HG03196 (cell line): ENCODE results near the gene CHCHD3.
"Not testable (repeated sequence)": the region's sequence is repeated elsewhere in the genome, so short reads cannot be mapped to it uniquely, and the experiment has no call there.

Experiments used
- ATAC-seq: cut with Tn5 transposase; IDR thresholded peaks from one replicate; pipeline ENCODE4 v1.9.1; 2021; ENCODE audit not compliant: unreplicated experiment

Gene CHCHD3

DNA sequence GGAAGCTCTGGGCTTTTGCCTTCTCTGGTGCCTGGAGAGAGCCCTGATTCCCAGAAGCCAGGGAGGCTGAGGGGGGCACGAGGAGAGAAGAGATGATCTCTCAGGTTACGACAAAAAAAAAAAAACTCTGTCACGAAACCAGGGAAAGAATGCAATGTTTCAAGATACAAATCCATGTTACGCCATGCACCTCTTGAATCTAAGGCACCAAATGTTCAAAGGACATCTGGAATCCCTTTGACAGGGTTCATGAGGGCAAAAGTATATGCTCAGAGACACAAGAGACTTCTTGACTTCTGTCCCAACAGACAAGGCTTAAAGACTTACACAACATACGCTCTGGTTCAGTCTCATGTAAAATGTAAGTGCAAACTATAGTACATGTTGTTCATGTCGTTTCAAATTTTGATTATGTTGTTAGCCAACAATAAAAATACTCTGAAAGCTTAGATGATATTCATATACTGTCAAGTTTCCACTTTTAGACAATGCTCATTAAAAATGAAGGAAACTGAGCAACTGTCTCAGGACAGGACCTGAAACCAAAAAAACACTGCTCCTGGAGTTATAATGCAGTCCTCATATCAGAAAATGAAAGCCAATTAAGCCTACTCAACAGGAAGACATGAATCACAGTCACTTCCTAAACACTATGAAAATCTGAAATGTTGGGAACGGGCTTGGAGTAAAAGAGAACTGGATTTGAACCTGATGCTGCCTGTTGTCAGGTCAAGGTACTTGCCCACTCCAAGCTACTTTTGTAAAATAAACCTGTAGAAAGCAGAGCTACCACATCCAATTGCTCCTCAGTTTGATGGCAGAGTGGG, 72.3 kb downstream of the CHCHD3 start:
- no peak for ATAC-seq

DNA sequence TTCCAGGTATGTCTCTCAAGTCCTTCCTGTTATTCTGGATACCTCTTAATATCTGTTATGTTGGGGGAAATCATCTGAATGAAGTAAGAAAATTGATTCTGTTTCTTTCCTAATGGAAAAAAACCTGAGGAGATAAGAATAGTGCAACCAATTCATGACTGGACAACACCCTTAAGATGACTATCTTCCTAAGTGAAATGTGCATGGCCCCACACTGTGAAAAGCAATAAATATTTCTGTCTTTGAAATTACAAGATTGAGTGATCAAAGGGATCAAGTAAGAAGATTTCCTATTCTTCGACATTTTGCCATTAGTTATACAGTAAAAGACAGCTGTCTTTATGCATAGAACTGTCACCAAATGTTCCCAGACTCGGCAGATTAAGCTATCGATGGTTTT, 73.9 kb downstream of the CHCHD3 start:
- ATAC-seq: no peak

DNA sequence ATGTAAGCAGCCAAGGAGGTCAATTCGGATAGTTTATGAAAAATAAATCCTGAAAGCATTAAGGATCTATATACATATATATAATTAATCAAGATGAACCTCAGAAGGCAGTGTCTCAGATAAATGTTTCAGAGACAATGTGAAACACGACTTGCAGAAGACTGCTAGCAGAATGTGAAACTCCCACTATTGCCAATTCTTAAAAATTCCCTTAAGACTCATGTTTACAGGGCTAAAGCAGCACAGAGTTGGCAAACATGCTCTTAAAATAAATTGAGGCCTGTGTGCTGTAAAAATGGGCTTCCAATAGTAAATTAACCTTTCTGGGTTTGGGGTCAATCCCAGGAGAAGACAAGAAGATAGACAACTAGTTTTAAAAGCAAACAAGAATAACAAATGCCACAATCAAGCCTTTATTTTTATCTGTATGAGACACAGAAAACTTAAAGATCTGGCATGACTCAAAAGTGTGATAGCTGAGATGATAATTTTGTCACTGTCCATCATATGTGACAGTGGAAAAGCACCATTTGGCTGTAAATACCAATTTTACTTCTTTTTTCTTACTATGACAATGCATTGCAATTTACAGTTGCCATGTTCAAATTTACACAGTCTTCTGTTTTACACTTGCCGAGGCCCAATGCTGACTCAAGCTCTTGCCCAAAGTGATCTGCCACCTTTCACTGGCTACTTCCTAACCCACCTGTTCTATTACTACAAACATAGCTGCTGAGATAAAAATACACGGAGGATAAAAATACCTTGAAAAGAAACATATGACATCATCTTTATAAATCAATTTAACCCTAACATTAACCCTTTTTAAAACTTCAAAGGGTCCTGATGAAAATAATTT, 78.6 kb downstream of the CHCHD3 start:
- ATAC-seq: no peak

DNA sequence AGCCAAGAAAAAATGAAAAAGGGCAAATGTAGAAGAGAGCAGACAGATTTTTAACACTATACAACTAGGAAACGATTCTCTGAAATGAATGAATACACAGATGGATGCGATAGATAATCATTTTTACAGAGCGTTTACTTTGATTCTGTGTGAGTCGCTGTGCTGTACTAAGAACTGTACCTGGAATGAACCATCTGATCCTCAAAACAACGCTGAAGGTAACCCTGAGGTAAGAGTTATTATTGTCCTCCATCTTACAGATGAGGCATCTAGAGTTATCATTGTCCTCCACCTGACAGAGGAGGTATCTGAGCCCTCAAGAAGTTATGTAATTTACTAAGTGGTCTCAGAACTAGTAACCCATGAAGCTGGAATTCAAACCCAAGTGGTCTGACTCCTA, 80.2 kb downstream of the CHCHD3 start:
- ATAC-seq: no peak

- no peak for ATAC-seq
Observed at GRCh38 chr7:132999845-133000244, 82.0 kb downstream of the CHCHD3 start.

DNA sequence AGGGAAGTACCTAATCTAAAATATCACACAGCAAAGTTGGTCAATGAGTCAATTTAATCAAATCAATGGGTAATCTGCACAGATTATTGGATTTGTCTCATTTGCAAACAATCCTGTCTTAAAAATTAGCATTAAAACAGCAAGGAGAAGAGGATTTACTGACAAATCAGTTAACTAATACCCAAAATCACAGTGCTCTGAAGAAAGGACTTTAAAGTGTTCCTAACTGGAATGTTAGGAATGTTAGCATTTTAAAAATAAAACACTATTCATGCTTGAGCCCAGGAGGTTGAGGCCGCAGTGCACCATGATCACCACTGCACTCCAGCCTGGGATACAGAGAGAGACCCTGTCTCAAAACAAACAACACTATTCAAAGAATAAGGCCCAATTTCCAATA, 83.1 kb downstream of the CHCHD3 start:
- no peak for ATAC-seq

DNA sequence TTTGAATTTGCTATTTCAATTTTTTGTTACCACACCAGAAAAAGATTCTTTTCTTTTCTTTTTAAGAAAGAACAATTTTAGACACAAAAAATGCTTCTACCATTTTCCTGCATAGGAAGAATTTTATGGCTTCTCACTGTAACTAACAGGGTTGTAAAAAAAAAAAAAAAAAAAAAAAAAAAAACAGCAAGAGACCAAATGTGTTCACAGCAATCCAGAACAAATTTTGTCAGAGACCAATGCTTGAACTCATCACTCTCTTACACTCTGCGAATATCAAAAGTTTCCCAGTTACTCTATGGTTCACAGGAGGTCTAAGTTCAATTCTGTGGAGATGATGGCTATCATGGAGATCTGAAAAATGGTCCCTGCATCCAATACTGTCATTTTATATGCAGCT, 84.4 kb downstream of the CHCHD3 start:
- ATAC-seq: no peak

GRCh38 chr7:132996581-132997242, 85.2 kb downstream of the CHCHD3 start:
- no peak for ATAC-seq

- no peak for ATAC-seq
Observed at GRCh38 chr7:132993377-132994013, 88.4 kb downstream of the CHCHD3 start.

DNA sequence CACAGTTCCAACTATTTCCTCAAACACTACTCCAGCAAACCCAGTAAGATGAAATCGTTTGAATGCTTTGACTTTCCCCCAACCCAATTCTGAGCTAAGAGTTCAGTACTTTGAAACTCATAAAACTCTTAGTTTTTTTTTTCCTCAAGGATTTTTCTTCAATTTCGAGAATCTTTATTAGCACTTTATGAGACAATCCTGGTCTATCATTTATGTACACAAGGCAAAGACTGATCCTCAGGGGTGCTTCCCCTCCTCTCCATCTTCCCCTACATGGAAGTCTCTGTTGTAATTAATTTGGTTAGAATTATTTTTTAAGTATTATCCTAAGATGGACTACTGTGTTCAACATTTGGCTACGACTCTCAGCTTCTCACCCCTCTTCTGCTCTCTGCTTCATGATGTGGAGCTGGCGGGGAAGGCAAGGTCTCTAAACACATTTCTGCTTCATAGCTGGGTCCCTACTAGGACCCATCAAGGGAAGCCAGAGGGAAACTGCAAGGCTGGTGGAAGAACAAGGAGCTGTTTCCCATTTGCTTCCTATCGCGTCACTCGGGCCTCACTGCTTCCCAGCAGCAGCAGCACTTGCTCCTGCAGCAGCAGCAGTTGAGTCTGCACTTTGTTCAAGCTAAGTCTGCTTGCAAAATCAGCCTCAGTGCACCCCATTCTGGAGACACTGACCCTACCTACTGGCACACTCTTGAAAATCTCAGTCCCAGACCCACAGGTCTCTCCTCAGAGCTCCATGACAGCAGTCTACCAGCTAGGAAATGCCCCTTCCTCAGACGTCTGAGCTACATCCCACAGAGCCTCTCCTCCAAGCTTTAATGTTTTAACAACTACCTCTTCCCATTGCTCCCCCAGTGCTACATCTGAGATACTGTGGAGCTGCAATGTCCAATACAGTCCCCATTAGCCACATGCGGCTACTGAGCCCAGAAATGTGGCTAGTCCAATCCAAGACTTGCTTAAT, 90.0 kb downstream of the CHCHD3 start:
- ATAC-seq: no peak

DNA sequence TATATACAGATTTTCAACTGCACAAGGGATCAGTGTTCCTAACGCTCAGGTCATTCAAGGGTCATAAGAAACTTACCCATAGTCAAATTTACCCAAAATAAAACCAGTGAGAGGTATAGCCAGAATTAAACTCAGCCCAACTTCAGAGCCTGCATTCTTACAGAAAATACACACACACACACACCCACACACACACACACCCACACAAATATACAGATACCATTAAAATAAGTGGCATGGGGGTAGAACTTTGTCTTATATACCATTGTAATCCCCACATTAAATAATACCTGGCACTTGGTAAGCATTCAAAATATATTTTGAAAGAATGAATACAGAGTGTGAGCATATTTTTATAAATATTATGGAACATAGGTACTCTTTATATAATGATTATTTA, 93.8 kb downstream of the CHCHD3 start:
- no peak for ATAC-seq

DNA sequence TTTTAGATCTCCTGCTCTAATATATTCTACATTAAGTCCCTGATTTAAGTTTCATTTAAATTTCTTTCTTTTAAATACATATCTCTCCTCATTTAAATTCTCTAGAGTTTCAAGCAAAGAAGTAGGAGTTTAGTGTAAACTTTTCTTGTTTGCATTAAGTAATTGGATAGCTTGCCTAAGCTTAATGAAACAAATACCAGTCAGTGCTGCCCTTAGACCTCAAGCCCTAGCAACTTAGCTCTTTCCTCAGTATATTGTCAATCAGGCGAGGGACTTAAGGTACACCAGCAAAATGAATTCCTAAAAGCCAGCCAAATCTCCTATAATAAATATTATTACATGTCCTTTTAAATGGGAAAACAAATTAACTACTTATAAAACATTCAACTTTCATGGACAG, 101.5 kb downstream of the CHCHD3 start:
- ATAC-seq: no peak

DNA sequence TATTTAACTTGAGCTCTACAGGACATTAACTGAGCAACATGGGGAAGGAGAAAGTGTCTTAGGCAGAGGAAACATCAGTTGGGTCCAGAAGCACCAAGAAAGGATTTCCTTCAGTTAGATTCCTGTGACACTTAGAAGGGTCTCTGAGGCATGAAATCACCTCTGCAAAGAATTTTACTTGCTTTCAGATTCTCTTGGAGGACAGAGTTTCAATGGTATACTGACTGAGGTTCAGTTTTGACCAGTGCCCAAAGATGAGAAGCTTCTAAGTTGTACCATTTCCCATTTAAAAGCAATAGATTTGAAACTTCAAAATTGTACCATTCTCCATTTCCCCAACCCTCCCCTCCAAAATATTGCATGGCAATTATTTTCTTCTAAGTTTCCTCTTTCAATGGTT, 102.4 kb downstream of the CHCHD3 start:
- no peak for ATAC-seq

DNA sequence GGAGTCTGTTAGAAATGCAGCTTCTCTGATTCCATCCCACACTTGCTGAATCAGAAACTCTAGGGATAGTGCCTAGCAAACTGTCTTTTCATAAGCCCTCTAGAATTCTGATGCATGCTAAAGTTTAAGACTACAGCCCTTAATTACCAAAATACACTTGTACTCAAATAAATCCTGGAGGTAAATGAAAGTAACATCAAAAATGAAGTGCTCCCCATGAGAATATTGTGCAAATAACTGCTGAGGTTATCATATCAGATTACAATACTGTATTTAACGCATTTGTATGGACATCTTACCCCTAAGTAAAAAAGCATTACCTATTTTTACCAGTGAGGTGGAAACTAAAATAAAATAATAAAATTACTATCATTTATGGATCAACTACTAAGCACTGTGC, 104.7 kb downstream of the CHCHD3 start:
- ATAC-seq: no peak

- no peak for ATAC-seq
Observed at GRCh38 chr7:132972745-132973144, 109.1 kb downstream of the CHCHD3 start.

DNA sequence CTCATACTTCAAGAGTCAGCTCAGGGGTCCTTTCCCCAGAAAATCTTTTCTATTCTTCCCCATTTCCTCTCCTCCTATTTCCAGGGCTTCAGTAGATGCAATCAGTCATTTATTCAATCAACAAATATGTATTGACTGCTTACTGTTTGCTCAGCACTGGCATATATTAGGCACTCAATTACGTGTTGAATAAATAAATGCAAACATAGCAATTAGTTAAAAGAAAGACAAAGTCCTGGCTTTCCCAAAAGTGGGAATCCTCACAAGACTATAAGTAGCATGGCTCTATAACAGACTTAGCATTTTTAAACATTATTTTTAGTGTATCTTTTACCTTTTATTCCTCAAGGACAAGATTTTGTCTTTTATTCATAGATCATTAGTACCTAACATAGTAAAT, 111.6 kb downstream of the CHCHD3 start:
- no peak for ATAC-seq

GRCh38 chr7:132969520-132969919, 112.4 kb downstream of the CHCHD3 start:
- ATAC-seq: no peak

DNA sequence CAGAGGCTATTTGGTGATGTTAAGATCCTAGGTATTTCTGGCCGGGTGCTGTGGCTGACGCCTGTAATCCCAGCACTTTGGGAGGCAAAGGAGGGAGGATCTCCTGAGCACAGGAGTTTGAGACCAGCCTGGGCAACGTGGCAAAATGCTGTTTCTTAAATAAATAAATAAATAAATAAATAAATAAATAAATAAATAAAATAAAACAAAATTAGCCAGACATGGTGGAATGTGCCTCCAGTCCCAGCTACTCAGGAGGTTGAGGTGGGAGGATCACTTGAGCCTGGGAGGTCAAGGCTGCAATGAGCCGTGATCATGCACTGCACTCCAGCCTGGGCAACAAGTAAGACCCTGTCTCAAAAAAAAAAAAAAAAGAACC, 114.4 kb downstream of the CHCHD3 start:
- ATAC-seq: not testable (repeated sequence)

GRCh38 chr7:132966754-132967469, 115.0 kb downstream of the CHCHD3 start:
- no peak for ATAC-seq
